GM10266 (cell line): ENCODE measurements around the gene ANKRD33B.
A peak's percentile ranks its signal among the peaks of the same experiment; 100 is the strongest.

ENCODE experiments used
- DNase-seq: peaks from one replicate; pipeline ENCODE4 v3.0.0; 2012; ENCODE audit errors: extremely low spot score
- TF ChIP-seq, protein P1 (sequence below): IDR thresholded peaks from 2 replicates; pipeline ENCODE4 v1.5.1; 2012; ENCODE audit warnings: mild to moderate bottlenecking, low read depth; ENCODE audit not compliant: control insufficient read depth, insufficient read depth; ENCODE audit errors: missing control alignments

The ANKRD33B gene

DNA sequence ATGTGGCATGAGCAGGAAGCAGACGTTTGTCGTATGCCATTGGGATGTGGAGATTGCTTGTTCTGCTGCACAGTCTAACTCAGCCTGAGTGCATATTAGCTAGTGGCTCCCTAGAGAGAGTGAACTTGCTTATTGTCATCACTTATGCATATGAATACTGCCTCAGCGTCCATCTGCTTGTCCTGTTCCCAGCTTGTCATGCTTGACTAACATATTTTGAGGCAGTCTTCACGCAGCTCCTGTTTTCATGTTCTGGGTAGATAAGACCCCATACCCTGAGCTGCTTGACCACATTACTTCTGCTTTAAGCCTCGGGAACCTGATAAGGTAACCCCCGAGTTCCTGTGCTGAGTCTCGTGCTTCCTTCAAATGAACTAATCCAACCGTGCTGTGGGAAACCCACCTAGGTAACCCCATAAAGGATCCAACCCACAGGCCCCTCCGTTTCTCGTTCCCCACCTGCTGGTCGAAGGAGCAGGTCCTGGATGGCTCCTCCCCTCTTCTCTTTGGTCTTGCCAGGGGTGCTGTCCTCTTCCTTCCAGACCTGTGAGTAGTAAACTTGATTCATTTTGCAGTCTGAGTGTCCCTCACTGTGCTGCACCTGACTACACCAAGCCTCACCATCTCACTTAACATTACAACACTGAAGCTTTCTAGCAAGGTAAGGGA lies 25.0 kb downstream of the ANKRD33B start:
- TF ChIP-seq, protein P1, sequence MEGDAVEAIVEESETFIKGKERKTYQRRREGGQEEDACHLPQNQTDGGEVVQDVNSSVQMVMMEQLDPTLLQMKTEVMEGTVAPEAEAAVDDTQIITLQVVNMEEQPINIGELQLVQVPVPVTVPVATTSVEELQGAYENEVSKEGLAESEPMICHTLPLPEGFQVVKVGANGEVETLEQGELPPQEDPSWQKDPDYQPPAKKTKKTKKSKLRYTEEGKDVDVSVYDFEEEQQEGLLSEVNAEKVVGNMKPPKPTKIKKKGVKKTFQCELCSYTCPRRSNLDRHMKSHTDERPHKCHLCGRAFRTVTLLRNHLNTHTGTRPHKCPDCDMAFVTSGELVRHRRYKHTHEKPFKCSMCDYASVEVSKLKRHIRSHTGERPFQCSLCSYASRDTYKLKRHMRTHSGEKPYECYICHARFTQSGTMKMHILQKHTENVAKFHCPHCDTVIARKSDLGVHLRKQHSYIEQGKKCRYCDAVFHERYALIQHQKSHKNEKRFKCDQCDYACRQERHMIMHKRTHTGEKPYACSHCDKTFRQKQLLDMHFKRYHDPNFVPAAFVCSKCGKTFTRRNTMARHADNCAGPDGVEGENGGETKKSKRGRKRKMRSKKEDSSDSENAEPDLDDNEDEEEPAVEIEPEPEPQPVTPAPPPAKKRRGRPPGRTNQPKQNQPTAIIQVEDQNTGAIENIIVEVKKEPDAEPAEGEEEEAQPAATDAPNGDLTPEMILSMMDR = no peak
- no peak for DNase-seq

DNA sequence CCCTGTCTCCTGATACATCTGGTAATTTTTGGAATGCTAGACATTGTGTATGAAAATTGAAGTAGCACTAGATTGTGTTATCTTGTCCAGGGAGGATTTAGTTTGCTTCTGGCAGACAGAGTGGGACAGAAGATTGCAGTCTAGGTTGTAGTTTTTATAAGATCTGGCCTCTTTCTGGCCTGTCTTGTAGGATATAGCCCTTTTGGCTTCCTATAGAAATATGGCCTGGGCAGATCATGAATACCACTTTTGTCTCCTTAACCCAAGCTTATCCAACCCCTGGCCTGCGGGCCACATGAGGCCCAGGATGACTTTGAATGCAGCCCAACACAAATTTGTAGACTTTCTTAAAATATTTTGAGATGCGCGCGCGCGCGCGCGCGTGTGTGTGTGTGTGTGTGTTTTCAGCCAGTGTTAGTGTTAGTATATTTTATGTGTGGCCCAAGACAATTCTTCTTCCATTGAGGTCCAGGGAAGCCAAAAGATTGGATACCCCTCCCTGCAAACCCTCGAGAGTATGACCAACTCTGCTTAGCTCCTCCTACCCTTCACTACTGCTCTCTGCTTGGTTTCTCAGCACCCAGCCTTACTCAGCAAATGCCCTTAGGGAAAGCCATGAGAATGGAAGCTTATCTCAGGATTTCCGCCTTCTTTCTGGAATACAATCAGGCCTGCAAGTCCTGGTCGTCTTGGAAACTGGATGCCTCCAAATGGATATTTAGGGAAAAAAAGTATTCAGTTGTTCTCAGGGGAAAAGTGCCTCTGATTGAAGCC lies 26.5 kb downstream of the ANKRD33B start:
- TF ChIP-seq, protein P1 = no peak
- no peak for DNase-seq

DNA sequence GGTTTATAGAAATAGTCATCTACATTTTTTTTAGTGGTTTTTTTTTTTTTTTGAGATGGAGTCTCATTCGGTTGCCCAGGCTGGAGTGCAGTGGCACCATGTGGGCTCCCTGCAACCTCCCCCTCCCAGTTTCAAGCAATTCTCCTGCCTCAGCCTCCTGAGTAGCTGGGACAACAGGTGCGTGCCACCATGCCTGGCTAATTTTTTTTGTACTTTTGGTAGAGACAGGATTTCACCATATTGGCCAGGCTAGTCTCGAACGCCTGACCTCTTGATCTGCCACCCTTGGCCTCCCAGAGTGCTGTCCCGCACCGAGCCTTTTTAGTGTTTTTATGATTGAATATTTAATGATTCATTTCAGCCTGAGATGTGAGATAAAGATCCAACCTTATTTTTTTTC lies 27.3 kb downstream of the ANKRD33B start:
- TF ChIP-seq, protein P1 = no peak

DNA sequence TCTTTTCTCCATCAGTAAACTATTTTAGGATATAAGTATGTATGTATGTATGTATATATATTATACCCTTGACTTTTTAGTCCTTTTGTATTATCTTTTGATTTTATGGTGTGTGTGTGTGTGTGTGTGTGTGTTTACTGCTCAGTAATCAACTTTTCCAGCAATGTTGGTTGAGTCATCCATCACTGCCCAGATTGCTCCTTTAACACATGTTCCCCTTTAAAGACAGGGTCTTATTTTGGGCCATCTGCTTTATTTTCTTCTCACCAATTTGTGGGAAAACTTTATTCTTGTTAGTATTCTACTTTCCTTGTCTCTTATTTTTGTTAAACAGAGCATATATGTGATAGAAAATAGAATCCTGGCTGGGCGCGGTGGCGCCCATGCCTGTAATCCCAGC lies 28.1 kb downstream of the ANKRD33B start:
- TF ChIP-seq, protein P1 = no peak
- no peak for DNase-seq

More for the DNA sequence above, 27.3 kb downstream of the ANKRD33B start:
- DNase-seq = no peak

DNA sequence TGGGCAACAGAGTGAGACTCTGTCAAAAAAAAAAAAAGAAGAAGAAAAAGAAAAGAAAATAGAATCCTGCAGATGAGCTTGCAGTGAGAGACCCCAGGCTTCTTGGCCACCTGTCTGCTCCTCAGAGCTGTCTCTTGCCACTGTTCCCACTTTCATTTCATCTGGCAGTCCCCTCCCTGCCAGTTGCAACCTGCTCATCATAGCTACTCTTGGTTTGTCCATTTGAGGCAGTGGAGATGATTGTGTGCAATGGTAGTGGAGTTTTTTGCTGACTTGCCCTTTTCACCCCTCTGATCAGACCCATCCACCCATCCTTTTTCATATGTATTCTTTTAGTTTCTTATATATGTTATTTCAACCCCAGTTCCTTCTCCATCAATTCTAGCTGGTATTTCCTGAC lies 28.7 kb downstream of the ANKRD33B start:
- DNase-seq = peak; percentile 41

DNA sequence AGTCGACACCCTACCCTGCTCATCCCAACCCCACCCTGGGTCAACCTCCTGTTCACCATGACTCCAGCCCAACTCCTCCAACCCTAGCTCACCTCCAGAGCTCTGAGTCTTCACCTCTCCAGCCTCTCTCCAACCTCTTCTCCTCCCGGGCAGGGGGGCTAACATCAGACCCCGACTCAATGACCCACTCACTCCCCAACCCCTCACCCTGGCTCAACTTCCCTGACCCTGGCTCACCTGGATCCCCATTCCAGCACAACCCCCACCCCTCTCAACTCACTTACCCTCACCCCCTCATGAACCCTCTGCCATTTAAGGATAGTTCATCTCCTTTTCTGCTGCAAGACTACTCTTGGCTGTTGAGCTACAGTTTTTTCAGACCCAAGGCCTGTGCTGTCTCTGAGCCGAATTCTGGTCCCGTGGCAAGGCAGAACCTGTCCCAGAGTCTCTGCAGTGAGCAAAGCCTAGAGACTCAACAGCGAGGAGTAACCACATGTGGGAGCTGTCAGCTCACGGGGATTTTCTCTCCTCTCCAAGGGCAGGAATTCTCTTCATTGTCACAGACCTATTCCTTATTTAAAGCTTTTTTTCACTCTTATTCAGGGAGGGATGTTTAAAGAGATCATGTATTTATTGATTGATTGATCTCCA lies 29.8 kb downstream of the ANKRD33B start:
- TF ChIP-seq, protein P1 = no peak
- no peak for DNase-seq

More for the DNA sequence above, 28.7 kb downstream of the ANKRD33B start:
- TF ChIP-seq, protein P1 = no peak
